HG02852 (cell line): ENCODE measurements around the gene RRAGD.
"Not testable (repeated sequence)": the region's sequence is repeated elsewhere in the genome, so short reads cannot be mapped to it uniquely, and the experiment has no call there.

ENCODE experiments used
- ATAC-seq: cut with Tn5 transposase; IDR thresholded peaks from one replicate; pipeline ENCODE4 v1.9.1; 2021; ENCODE audit warnings: mild to moderate bottlenecking, moderate library complexity; ENCODE audit not compliant: unreplicated experiment

RRAGD gene

GRCh38 chr6:89413006-89413400, 930 bp upstream of the RRAGD start:
- ATAC-seq = no peak

- ATAC-seq = peak; percentile 49
Observed at GRCh38 chr6:89411145-89412070, 665 bp downstream of the RRAGD start.

- ATAC-seq = no peak
Observed at GRCh38 chr6:89410788-89411144, 1.3 kb downstream of the RRAGD start.

GRCh38 chr6:89410231-89410761, 1.8 kb downstream of the RRAGD start:
- ATAC-seq = no peak

- ATAC-seq = no peak
Observed at GRCh38 chr6:89409461-89410035, 2.5 kb downstream of the RRAGD start.

- ATAC-seq = no peak
Observed at GRCh38 chr6:89406141-89406540, 5.9 kb downstream of the RRAGD start.

GRCh38 chr6:89404512-89404911, 7.6 kb downstream of the RRAGD start:
- no peak for ATAC-seq

- ATAC-seq = no peak
Observed at GRCh38 chr6:89402776-89403175, 9.3 kb downstream of the RRAGD start.

- no peak for ATAC-seq
Observed at GRCh38 chr6:89400912-89401399, 11.1 kb downstream of the RRAGD start.

GRCh38 chr6:89400050-89400449, 12.0 kb downstream of the RRAGD start:
- no peak for ATAC-seq

GRCh38 chr6:89398762-89399525, 13.1 kb downstream of the RRAGD start:
- no peak for ATAC-seq

- ATAC-seq = not testable (repeated sequence)
Observed at GRCh38 chr6:89397884-89398283, 14.2 kb downstream of the RRAGD start.

- ATAC-seq = no peak
Observed at GRCh38 chr6:89393659-89394058, 18.4 kb downstream of the RRAGD start.

GRCh38 chr6:89392823-89393222, 19.2 kb downstream of the RRAGD start:
- ATAC-seq = no peak

GRCh38 chr6:89388846-89389245, 23.2 kb downstream of the RRAGD start:
- no peak for ATAC-seq

GRCh38 chr6:89387516-89388201, 24.4 kb downstream of the RRAGD start:
- peak; percentile 93 for ATAC-seq

GRCh38 chr6:89386917-89387491, 25.1 kb downstream of the RRAGD start:
- ATAC-seq = peak; percentile 19

- ATAC-seq = no peak
Observed at GRCh38 chr6:89385846-89386245, 26.2 kb downstream of the RRAGD start.

GRCh38 chr6:89385156-89385667, 26.9 kb downstream of the RRAGD start:
- ATAC-seq = peak; percentile 43

GRCh38 chr6:89381031-89381430, 31.0 kb downstream of the RRAGD start:
- no peak for ATAC-seq
